NCI-H187 treated with DMSO at 0.1 percent for 48 hours (cell line): ENCODE measurements around the gene PRKCE.
"Not testable (repeated sequence)": the region's sequence is repeated elsewhere in the genome, so short reads cannot be mapped to it uniquely, and the experiment has no call there.

Experiments
- DNase-seq: peaks from one replicate; lab custom pipeline; 2025; lab: John Stamatoyannopoulos, UW

The PRKCE gene

DNA sequence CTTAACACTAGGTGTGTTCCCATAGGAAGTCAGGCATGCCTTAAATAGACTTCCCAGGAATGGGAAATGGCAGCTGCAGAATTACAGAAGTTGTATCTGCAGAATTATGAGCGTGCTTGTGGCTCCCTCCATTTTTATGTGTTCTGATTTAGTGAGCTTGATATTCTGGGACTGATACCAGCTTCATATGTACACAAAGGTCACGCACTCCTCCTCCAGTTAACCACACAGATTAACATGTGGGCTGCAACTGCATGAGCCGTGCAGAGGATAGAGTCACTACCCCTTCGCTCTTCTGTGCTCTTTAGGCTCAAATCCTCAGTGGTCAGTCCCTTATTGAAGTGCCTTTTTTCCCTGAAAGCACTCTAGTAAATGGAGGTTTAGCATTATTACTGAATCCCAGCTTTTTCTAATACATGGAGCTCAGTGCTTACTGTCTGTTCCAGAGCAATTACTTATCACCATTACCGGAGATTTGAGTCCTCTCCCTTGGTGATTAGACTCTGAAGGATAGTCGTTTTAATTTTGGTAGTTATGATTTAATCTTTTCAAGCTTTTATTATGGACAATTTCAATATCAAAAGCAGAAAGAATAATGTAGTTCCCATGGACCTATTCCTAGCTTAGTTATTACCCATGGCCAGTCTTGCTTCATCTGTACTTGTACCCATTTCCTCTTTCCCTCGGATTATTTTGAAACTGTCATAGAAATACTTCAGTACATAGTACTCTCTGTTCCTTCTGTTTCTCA is 238.3 kb downstream of the PRKCE start:
- no peak for DNase-seq

- DNase-seq: not testable (repeated sequence)
Measured at GRCh38 chr2:45890371-45890646, 238.8 kb downstream of the PRKCE start.

- no peak for DNase-seq
Measured at GRCh38 chr2:45890819-45891218, 239.3 kb downstream of the PRKCE start.

DNA sequence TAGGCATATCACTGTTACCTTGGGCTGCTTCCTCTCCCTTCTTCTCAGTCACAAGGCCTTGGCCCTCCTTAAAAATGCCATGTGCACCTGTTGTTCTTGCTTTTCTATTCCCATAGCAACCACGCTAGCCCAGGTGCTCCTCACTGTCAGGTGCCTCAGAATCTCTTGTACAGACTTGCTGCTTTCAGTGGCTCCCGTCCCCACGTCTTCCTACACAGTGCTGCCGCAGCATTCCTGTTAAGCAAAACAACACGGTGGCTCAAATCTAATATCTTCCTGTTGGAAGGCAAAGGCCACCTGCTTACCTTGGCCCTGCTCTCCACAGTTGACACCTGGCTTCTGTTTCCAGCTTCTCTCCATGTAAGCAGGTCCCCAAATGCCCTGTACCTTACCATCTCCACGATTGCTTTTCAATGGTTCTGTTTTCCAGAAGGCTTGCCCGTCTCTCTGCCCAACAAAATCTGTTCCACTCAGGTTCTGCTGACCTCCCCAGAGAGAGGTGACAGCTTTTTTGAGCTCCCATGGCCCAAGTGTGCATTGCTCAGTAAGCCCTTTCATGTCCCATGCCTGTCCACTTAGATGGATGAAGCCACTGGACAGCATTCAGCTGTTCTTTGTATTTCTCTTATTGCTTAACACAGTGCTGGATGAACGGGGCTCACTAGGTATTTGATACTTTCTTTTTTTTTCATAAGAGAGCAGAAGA is 240.4 kb downstream of the PRKCE start:
- peak; percentile 88 for DNase-seq

DNA sequence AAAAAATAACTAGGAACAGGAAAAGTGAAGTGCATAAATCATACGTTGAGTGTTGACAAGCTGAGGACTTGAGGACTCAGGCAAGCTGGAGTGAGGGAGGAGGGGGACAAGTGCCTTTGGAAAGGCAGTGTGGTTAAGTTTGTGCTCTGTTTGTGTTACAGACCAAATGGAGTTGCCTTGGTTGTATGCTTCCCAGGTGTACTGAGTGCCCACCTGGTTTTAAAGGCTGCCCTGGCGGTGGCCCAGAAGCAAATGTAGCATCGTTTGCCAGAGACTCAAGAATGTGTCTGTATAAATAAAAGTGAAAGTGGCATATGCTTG is 240.9 kb downstream of the PRKCE start:
- peak; percentile 98 for DNase-seq

DNA sequence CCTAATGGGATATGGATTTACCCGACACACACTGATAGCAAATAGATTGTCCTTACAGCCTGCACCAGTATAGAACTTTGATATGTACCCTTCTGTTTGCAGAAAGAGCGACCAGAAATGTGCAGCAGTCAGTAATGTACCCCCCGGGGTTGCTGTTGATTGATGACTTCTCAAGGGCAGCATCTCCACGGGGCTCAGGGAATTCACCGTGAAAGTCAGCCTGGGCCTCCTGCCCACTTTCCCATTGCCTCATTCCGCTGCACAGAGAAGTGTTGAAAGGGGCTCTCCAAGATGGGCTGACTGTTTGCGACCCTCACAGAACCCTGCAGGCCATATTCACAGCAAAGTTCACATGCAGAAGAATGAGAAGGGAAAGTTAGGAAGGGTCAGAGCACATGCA is 241.3 kb downstream of the PRKCE start:
- no peak for DNase-seq

- DNase-seq: no peak
Measured at GRCh38 chr2:45894211-45894610, 242.7 kb downstream of the PRKCE start.

DNA sequence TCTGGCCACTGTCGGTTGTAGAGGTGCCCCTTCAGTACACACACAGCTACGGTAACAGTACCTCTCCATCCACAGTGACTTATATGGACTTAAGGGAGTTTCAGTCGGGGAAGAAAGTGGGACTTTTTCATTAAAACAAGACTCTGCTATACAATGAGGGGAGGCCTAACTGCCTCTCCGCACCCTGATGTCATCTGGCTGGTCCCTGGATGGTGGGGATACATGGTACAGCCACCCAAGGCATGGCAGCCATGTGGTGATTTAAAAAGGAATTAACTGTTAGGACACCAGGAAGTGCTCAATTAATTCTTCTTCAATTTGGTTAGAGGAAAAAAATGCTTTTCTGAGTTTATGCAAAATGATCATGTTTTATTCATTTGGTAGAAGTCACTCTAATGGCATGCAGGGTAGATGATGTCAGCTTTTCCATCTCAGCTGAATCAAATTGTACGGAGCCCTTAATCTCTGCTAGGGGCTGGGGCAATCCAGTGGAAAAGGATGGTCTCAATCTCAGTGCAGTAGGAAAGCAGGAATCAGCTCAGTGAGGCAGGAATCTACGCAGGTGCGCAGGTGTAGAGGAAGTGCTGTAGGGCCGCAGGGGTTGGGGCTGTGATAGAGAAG is 243.9 kb downstream of the PRKCE start:
- no peak for DNase-seq

- DNase-seq: no peak
Measured at GRCh38 chr2:45896311-45896710, 244.8 kb downstream of the PRKCE start.

- no peak for DNase-seq
Measured at GRCh38 chr2:45897842-45898241, 246.4 kb downstream of the PRKCE start.

- DNase-seq: no peak
Measured at GRCh38 chr2:45898819-45899218, 247.3 kb downstream of the PRKCE start.

GRCh38 chr2:45899926-45900325 is 248.5 kb downstream of the PRKCE start:
- DNase-seq: no peak

- DNase-seq: no peak
Measured at GRCh38 chr2:45901468-45902032, 250.1 kb downstream of the PRKCE start.

GRCh38 chr2:45902380-45902779 is 250.9 kb downstream of the PRKCE start:
- DNase-seq: no peak

DNA sequence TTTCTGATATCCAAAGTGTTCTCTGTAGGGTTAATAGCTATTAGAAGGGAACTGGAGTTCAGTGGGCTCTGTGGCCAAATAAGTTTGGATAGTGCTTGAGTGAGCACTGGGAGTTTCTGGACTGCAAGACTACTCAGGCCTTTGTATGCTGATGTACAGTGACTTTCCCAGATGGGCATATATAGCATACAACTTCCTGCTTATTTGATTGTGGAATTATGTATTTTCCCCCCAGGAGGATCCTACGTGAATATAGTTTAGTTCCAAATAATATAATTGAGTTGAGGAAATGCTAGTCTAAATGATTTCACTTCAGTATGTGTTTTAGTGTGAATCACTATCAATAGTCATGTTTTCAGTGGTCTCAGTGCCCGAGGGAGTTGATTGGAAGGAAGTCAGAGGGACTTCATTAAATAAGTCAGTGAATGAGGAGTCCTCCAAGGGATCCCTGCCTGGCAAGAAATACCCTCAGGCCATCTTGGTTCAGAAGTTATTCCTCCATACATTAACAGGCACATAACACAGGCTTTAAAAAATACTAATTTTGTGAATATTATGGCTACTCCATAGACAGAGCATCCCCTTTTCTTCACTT is 251.4 kb downstream of the PRKCE start:
- DNase-seq: no peak

DNA sequence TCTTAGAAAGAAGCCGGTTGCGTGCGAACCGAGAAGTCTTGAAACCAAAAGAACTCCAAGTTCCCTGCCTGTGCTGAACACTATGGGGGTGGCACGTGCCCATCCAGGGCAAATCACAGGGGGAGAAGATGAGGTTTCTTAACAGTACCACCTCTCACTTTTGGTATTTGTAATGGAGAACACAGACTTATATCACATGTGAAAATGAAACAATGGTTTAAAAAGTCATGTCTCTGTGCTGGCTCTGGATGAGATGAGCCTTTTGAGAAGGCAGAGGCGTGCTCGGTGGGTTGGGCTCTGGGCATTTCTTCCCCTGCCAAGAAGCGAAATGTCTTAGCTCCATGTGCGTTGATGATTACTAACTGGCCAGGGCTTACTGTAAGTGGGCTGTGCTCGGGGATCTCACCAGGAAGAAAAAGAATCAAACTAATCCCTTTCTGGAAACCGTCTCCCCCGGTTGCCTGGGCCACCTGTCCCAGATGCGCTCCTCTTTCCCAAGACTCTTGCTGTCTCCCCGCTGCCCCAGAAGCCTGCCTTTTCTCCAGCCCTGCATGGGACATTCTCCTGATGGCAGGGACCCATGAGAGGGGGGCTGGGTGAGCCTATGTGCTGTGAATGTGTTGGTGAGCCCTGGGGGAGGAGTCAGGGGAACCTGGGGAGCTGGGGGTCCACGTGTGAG is 252.9 kb downstream of the PRKCE start:
- DNase-seq: no peak

GRCh38 chr2:45904946-45905631 is 253.6 kb downstream of the PRKCE start:
- no peak for DNase-seq

DNA sequence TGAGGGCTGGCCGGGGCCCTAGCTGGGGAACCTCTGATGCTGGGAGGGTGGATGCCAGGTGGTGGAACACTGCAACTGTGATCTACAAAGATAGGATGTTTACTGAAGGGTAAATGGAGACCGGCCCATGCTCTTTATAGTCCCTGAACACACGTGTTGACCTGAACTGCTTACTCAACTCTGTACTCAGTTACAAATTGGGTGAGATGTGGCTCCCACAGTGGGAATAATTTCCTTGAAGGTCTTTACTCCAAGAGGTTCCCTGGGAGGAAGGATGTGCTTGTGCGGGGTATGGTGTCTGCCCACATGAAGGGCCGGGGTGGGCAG is 254.1 kb downstream of the PRKCE start:
- no peak for DNase-seq

GRCh38 chr2:45907592-45907991 is 256.1 kb downstream of the PRKCE start:
- DNase-seq: no peak

DNA sequence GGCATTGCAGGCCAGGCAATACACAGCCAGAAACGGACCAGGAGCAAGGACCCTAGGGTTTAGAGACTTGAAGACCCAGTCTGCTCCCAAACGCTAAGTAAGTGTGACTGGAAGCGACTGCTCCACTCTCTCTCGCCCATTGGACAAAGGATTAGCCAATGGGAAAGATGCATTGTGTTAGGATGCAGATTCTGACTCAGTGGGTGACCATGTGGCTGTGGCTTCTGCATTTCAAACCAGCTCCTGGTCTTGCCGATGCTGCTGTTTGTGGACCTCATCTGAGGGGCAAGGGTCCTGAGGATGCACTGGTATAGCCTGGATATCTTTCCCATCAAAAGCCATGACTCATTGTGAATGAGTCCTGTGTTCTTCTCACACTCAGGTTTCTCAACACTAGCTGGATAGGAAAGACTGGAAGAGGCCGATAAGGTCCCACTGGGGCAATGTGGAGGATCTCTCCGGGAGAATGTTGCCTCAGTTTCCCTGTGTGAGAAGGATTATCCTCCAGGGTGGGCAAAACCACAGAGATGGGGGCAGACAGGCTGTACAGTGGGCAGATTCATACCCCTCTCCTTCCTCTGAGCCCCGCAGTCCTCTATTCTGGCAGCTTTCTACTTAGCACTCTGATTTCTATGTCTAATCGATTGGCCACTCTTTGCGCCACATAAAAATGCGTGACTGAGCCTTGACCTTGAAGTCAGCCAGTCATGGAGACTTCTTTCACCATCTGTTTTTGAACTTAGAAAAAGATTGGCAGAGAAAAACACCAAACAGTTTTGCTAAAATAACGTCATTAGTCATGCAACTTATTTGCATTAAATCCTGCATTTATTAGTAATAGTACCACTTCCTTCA is 257.1 kb downstream of the PRKCE start:
- no peak for DNase-seq

DNA sequence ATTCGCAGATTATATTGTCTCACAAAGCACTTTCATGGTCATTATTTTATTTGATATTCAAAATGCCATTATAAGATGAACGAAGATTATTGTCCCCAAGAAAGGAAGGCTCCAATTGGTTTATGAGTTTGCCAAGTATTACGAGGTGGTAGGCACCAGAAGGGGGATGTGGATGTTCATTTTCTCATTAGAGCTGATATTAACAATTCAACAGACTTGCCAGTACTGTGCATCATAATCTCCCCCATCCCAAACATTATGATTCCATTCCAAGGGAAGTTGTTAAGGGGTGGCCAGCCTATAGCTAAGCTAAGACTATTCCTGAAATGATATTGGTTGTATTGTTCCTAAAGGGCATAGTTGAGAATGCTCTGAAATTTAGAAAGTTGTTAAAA is 257.7 kb downstream of the PRKCE start:
- DNase-seq: no peak
